GM19395 (cell line): Measurements from ENCODE around the gene PLIN5.

Experiments used
- ATAC-seq: cut with Tn5 transposase; IDR thresholded peaks from one replicate; pipeline ENCODE4 v1.9.1; 2021; ENCODE audit warnings: mild to moderate bottlenecking, moderate library complexity; ENCODE audit not compliant: unreplicated experiment

Gene PLIN5

GRCh38 chr19:4493104-4493928 is 41.7 kb downstream of the PLIN5 start:
- ATAC-seq: no peak

GRCh38 chr19:4492337-4493103 is 42.5 kb downstream of the PLIN5 start:
- ATAC-seq: no peak

DNA sequence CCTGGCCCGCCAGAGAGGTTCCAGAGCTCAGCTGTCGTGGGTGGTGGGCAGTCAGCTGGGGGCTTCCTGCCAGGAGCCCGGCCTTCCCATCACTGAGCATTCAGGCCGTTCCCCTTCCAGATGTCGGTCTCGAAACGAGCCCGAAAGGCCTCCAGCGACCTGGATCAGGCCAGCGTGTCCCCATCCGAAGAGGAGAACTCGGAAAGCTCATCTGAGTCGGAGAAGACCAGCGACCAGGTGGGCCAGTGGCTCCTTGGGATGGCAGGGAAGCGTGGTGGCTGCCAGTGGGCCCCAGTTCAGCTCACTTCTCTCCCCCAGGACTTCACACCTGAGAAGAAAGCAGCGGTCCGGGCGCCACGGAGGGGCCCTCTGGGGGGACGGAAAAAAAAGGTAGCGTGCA is 43.6 kb downstream of the PLIN5 start:
- ATAC-seq: no peak

DNA sequence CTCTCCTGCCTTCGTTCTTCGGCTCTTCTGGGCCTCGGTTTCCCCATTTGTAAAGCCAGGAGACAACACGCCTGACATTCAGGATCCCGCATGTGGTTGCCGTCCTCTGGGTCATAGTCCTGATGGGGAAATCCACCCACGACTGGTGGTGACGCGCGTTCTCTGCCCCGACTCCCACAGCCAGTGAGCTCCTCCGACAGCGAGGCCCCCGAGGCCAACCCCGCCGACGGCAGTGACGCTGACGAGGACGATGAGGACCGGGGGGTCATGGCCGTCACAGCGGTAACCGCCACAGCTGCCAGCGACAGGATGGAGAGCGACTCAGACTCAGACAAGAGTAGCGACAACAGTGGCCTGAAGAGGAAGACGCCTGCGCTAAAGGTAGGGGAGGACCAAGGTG is 46.5 kb downstream of the PLIN5 start:
- ATAC-seq: no peak

DNA sequence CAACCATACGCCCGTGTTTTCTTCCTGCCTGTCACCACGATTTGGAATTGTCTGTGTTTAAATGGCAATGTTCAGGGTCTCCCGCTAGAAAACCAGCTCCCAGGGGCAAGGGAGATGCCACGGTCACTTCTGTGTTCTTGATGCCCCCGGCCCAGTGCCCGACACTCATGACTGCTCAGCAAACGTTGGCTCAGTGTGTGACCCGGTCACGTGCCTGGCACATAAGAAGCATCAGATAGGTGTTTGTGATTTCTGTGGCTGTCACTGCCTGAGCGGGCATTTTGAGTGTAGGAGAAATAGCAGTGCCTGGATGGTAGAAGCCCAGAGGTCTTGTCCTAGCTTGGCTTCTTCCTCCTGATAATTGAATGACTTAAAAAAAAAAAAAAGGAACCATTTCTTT is 47.5 kb downstream of the PLIN5 start:
- no peak for ATAC-seq

GRCh38 chr19:4483385-4483784 is 51.6 kb downstream of the PLIN5 start:
- ATAC-seq: no peak

- no peak for ATAC-seq
Measured at GRCh38 chr19:4482721-4483364, 52.2 kb downstream of the PLIN5 start.

DNA sequence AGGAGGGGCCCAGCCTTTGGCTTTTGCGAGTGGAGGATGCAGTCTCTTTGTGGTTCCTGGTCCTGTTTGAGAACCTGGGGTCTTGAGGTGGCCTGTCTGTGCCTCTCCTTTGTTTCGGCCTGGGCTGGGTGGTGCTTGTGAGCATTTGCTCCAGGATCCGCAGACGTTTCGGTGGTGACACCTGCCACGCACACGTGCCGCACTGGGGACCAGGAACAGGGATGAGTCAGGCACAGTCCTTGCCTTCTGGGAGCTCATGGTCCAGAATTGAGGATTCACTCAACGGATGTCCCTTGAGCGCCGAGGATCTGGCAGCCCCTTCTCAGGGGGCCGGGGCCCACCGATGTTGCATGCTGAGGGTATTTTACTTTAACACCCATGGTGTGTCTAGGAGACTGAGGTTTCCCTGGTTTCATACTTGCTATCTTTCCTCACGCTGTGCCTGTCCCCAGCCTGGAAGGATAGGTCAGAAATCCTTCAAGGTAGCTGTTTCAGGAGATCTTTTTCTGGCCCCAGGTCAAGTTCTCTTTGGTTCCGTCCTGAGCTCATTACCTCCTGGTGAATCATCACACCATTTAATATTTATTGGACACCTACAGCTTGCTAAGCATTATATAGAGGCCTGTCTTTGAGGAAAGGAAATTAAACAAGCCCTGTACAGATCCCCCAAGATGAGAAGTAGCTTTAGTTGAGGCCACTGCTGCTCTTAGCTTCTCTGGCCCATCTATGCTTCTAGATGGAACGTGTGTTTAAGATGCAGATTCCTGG is 57.8 kb downstream of the PLIN5 start:
- no peak for ATAC-seq

GRCh38 chr19:4474514-4475022 is 60.5 kb downstream of the PLIN5 start:
- ATAC-seq: no peak

DNA sequence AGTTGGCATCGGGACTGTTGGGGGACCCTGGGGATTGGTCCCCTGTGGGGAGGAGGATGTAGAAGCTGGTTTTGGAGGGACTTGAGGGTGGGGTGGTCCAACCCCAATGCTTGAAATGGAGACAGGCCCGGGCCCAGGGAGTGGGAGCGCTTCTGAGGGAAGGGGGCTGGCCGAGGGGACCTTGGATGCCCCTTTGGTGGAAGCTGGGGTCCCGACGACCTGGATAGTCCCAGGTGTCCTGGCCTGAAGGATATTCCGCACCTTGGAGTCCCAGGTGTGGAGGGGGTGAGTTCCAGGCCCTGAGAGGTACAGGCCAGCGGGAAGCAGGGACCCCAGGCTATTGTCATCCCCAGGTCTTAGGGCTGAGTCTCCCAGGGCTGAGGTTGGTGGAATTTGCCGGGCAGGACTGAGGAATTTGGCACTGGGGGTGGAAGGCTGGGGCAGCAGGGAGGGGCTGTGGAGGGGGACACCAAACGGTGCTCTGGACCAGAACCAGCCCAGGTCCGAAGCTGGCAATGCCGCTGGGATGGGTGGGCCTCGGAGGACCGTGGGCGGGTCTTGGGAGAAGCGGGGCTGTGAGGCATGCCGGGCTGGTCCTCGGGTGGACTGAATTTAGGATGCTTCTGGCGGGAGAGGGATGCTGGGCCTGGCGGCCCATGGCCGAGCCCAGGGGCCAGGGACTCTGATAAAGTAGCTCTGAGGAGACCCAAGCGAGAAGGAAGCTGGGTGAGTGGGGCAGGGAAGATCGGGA is 61.1 kb downstream of the PLIN5 start:
- no peak for ATAC-seq

DNA sequence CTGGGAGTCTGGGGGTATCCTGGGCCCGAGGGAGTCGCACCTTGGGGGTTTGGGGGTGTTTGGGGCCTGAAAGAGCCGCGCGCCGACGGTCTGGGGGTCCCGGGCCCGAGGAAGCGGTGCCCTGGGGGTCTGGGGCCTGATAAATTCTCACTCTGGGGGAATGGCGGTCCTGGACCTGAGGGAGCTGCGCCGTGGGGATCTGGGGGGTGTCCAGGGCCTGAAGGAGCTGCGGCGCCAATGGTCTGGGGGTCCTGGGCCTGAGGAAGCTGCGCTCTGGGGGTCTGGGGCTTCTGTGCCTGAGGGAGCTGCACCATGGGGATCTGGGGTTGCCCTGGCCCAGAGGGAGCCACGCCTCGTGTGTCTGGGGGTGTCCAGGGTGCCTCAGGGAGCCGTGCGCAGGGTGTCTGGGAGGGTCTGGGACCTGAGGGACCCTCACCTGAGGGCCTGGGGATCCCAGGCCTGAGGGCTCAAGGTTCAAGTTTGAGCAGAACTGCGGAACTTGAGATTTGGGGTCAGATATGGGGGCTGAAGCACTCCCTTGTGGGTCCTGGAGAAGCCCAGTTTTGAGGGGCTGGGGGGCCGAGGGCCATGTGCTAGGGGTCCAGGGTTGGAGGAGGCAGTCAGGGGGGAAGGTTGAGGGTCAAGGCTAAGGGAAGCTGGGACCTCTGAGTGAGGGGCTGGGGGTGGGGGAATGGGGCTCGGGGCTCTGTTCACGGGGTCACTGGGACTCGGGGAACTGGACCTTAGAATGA is 61.8 kb downstream of the PLIN5 start:
- no peak for ATAC-seq
